GM12878 (cell line): ENCODE results near the gene CBX2.

Experiments
- FOXM1 ChIP-seq: IDR thresholded peaks from 2 replicates; pipeline ENCODE4 v1.6.1; 2012; ENCODE audit warnings: low read depth, mild to moderate bottlenecking, inconsistent platforms, low read length, moderate library complexity
- HDAC2 ChIP-seq: fragments of 200-600 bp; sonication (generic); IDR thresholded peaks from 2 replicates; pipeline ENCODE4 v1.6.1; 2017
- HDGF ChIP-seq: fragments of 450-650 bp; IDR thresholded peaks from 2 replicates; pipeline ENCODE4 v1.6.1; 2016; ENCODE audit warnings: antibody characterized with exemption
- NRF1 ChIP-seq: conservative IDR thresholded peaks from 2 replicates; pipeline ENCODE4 v1.6.1; 2011; ENCODE audit warnings: mild to moderate bottlenecking, low read depth, low read length, improper control_type of control experiment
- POLR2A ChIP-seq: IDR thresholded peaks from 2 replicates; pipeline ENCODE4 v1.6.1; 2011; ENCODE audit warnings: low read depth, mild to moderate bottlenecking, low read length
- POLR2AphosphoS5 ChIP-seq: IDR thresholded peaks from 2 replicates; pipeline ENCODE4 v1.6.1; 2011; ENCODE audit warnings: mild to moderate bottlenecking, low read length, inconsistent platforms
- RAD21 ChIP-seq: IDR thresholded peaks from 2 replicates; pipeline ENCODE4 v1.6.1; 2011; ENCODE audit warnings: mild to moderate bottlenecking, low read depth, low read length, moderate library complexity; ENCODE audit not compliant: insufficient read depth
- TF ChIP-seq, protein P1 (sequence below), 3 experiments: IDR thresholded peaks in 2 of 3; conservative IDR thresholded peaks in 1 of 3; 2 replicates each; pipeline ENCODE4 v1.5.1; 2011; ENCODE audit warnings: low read depth in 3 of 3, low read length in 3 of 3, mild to moderate bottlenecking in 3 of 3, control low read depth in 2 of 3, moderate library complexity in 2 of 3, inconsistent platforms in 1 of 3, mixed read lengths in 1 of 3; ENCODE audit not compliant: control insufficient read depth in 2 of 3, insufficient read depth in 1 of 3; ENCODE audit errors: extremely low read depth in 1 of 3

DNA sequence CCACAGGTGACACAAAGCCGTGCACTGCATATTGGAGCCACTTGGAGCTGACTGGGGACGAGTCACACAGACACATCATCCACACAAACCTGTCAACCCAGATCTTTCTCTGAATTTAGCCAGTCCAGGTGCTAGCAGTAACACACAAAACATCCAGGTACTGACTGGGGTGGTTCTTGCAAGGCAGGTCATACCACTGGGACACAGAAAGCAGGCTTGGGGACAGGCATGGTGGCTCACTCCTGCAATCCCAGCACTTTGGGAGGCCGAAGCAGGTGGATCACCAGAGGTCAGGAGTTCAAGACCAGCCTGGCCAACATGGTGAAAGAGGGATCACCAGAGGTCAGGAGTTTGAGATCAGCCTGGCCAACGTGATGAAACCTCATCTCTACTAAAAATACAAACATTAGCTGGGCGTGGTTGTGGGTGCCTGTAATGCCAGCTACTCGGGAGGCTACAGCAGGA, 32.3 kb upstream of the CBX2 start:
- no peak for TF ChIP-seq POLR2A
- TF ChIP-seq RAD21, result no peak
- TF ChIP-seq, protein P1, sequence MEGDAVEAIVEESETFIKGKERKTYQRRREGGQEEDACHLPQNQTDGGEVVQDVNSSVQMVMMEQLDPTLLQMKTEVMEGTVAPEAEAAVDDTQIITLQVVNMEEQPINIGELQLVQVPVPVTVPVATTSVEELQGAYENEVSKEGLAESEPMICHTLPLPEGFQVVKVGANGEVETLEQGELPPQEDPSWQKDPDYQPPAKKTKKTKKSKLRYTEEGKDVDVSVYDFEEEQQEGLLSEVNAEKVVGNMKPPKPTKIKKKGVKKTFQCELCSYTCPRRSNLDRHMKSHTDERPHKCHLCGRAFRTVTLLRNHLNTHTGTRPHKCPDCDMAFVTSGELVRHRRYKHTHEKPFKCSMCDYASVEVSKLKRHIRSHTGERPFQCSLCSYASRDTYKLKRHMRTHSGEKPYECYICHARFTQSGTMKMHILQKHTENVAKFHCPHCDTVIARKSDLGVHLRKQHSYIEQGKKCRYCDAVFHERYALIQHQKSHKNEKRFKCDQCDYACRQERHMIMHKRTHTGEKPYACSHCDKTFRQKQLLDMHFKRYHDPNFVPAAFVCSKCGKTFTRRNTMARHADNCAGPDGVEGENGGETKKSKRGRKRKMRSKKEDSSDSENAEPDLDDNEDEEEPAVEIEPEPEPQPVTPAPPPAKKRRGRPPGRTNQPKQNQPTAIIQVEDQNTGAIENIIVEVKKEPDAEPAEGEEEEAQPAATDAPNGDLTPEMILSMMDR (IDR thresholded peaks at IDR 0.05 in 2 of 3, conservative IDR thresholded peaks at IDR 0.05 in 1 of 3; ENCODE audit: control insufficient read depth in 2 of 3, extremely low read depth in 1 of 3, insufficient read depth in 1 of 3, low read depth in 3 of 3, low read length in 3 of 3), result no peak
- no peak for TF ChIP-seq POLR2AphosphoS5
- no peak for TF ChIP-seq NRF1
- TF ChIP-seq FOXM1, result no peak
- TF ChIP-seq HDAC2, result no peak
- TF ChIP-seq HDGF, result no peak
